Stimulated activated CD4-positive, alpha-beta T cell treated with anti-CD3 and anti-CD28 coated beads, Interleukin-12 subunit alpha, Interleukin-12 subunit beta, amount 100 ng/mL, for 24 hours (primary cell): ENCODE measurements around the gene MCRIP1.

Source experiments
- DNase-seq, 2 experiments: peaks; one replicate each; pipeline ENCODE4 v3.0.0-alpha.2; 2020; ENCODE audit warnings: low read depth in 2 of 2

The MCRIP1 gene

DNA sequence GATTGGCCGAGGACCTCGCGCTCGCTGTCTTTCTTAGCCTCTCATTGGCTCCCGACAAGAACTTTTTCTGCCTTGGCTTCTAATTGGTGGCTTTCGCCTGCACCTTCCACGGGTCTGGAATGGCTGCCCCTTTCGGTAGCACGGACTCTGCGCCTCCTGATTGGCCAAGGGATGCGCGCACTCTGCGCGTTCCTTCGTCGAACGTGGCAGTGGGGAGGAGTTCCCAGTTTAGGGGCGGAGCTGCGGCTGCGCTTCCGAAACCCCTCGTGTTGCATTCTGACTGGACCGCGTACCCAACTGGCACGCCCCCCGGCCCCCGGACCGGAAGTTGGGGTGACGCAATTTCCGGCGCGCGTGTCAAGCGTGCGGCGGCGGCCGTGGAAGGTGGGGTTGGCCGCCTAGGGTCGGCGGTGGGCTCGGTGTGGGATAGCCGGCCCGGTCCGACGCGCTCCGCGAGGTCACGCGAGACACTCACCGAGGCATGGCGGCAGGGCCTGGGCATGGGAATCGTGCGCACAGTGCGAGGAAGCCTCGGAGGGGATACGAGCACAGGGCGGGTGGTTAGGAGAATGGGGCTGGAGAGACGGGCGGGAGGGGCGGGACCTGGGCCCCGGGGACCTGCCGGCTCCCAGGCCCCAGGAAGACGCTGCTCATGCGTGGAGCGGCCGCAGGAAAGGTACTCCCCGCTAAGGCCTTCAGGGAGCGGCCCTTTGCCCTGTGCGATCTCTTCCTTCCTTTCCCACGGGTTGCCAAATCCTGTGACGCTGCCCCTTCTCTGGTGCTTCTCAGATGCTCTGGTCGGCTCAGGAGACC lies 27.9 kb upstream of the MCRIP1 start:
- peak; percentile 98 for DNase-seq

DNA sequence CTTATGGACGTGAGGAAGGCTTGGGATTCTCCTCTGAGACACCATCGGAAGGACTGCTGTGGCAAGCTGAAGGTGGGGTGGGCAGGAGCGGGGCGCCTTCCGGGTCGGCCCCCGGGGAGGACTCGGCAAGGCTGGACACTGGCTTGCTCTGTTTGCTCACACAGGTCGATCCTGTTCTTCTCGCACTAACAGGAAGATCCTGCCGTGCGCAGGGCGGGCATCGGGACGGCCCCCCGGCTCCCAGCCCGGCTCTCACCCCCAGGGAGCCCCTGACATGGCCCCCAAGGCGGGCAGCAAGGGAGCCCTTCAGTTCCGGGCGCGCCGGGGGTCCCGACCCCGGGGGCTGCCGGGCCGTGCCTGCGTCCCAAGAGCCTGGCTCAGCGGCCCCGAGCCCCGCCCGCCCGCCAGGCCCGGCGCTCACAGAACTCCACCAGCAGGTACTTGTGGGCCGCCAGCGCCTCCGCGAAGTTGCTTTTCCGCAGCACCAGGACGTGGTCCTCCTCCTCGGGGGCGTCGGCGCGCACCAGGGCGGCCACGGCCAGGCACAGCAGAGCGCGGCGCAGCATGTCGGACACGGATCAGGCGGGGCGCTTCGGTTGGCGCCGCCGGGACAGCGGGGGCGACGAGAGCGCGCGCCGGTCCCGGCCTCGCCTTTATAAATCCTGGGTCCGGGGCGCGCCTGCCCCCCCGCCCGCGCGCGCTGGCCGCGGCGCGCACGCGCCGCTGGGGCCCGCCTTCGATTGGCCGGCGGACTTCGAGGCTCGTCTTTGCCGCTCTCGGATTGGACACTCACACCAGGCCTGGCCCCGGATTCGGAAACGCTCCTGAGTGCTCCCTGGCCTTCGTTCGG lies 27.0 kb upstream of the MCRIP1 start, which contains the start of gene P4HB:
Gene P4HB (minus strand): TSS at position 630 of the 850 bp plus-strand sequence. CDS start 64 bp downstream, at position 566.
- peak in 1 of 2 experiments; percentile 95 for DNase-seq

DNA sequence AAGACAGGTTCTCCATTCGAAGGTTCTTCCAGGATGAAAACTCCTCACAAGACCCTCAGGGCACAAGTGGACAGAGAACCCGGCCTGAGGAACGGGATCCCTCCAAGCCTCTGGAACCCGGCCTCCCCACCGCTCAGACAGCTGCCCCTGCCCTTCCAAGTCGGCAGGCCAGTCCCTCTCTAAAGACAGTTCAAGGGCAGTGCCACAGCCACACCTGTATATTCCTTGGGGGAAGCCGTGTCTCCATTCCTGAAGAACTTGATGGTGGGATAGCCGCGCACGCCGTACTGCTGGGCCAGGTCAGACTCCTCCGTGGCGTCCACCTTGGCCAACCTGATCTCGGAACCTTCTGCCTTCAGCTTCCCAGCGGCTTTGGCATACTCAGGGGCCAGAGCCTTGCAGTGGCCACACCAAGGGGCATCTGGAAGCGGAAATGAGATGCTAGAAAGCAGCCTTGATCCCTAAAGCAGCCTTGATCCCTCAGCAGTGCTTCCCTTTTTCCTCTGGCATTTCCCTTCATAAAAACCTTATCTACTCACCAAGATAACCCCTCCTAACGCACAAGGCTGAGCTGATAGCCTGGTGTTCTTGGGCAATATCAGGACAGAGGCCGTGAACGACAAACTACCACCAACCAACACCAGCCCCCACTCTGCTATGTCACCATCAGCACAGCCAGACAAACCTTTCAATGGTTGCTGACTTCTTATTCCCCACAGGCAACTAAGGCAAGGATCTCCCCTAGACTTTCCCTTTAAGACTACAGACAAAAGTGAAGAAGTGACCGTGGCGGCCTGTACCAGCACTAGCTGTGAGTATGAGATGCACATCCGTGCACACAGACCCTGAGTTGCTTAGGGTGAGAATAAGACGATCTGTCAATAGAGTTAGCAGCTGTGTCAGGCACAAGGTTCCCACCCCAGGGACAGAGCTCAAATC lies 26.1 kb upstream of the MCRIP1 start:
- DNase-seq, result no peak

DNA sequence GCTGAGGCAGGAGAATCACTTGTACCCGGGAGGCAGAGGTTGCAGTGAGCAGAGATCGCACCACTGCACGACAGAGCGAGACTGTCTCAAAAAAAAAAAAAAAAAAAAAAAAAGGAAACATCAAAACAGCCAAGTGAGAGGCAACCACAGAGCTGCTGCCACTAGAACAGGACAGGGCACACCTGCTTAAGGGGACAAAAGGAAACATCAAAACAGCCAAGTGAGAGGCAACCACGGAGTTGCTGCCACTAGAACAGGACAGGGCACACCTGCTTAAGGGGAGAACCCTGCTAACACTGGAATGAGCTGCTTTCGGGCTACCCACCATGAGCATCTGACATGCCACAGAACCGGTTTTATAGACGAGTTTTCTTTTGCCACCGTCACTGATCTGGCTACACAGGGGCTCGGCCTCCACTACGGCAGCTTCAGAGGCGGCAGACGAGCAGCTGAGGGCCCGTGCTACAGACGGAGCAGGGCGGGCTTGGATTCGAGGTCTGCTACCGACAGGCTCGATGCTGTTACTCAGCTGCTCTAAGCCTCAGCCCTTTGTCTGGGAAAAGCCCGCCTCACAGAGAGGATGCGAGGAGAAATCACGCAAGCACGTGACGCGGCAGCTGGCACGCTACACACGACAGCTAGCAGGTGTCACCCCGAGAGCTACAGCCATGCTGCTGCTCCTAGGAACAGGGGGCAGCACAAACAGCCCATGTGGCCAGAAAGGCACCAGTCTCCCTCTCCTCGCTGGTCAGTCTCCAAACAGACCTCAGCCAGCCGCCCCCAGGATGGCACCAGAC lies 25.3 kb upstream of the MCRIP1 start:
- no peak for DNase-seq

DNA sequence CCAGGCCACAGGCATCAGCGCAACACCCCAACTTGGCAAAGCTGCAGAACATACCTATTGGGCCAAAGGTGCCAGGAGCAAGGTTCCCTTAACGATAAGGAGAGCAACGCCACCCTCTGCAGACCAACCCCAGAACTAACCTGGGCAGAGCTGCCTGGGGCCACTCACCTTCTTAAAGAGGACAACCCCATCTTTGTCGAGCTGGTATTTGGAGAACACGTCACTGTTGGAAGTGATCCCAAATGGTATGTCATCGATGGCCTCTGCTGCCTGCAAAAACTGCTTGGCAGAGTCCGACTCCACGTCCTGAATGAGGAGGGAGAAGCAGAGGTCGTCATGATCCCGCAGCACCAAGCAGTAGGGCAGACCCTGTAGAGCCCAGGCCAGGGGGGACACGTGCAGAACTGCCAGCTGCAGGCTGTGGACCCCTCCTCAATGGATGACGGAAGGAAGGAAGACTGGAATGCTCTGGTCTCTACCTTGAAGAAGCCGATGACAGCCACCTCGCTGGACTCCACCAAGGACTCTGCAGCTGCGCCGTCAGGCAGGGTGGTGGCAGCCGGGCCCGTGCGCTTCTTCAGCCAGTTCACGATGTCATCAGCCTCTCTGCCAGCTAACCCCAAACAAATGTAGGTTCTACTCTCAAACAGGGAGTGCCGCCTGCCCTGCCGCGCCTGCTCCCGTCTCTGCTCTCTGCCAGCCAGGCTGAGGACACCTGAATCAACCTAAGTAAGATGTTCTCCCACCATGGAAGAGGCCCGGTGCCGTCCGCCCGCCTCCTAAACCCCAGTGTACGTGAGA lies 22.1 kb upstream of the MCRIP1 start:
- no peak for DNase-seq

DNA sequence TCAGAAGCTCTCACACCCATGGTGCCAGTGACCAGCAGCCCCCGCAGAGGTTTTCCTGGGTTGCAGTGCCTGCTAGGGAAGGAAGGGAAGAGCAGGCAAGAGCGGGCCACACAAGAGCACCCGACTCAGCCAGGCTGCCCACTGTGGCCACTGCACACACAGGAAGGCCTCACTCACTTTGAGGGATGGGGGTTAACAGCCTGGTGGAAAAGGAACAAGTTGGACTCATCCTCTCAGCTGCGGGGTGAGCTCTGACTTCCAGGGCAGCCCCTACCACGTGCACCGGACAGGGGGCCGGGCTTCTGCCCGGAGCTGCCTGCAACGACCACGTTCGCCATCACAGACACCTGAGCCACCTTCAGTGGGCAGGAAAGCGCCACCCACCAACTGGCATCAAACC lies 19.1 kb upstream of the MCRIP1 start:
- DNase-seq, result no peak

DNA sequence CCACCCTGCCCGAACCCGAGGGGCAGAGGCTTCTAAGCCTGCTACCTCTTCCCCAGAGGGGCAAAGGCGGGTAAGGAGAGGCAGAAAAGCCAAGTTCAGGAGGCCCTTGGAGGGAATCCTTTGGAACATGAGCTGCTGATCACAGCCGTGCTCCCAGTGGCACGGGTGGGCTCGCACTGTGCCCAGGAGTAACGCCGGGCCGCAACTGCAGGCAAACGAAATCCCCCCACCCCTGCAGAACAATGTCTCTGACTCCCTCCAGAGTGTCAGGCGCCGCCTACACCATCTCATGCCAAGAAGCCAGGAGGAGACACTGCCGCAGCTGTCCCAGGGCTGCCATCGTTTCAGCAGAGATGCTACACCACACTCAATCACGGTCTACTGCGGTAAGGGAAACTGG lies 18.3 kb upstream of the MCRIP1 start:
- no peak for DNase-seq

DNA sequence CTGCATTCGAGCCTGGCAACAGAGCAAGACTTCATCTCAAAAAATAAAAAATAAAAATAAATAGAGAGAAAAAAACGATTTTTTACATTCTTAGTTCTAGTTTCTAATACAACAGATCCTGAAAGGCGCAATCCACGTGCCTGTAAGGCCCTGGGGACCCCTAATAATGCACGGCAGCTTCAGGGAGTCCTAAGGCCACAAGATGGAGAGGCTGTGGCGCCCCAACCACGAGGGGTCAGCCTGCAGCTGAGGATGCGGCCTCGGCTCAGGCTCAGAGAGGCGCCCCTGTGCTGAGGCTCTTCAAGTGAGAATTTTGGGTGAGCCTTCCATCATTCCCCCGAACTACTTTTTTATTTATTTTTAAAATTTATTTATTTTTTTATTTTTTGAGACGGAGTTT lies 16.4 kb upstream of the MCRIP1 start:
- no peak for DNase-seq

DNA sequence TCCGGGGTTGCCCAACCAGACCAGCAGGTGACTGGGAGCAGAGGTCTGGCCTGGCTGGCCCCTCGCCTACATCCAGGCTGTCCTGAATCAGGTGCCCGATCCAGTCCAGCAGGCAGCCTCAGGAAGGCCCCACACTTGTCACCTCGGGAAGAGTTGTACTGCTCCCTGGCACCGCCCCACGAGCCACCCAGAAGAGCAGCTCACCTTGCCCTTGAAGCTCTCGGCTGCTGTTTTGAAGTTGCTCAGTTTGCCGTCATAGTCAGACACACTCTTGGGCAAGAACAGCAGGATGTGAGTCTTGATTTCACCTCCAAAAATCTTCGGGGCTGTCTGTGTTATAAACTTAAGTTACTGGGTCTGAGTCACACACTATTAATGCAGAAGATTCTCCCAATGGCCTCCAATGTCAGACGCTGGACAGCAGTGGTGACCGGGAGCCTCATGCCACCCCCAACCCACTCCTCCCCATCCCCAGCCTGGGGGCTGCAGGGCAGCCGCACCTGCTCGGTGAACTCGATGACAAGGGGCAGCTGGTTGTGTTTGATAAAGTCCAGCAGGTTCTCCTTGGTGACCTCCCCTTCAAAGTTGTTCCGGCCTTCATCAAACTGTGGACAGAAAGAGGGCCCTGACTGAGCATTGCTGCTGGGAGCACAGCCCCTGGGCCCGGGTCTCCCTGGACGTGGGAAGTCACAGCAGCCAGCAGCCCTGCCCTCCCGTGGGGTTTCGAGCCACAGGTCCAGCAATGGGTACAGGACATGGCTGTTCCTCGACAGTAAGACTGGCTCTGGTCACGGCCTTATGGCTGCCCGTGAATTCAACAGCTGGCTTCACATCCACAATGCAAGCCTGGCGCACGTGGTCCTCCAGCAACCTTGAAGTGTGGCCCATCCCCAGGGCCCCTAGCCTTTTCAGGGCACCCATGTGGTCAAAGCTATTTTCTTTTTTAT lies 13.9 kb upstream of the MCRIP1 start:
- DNase-seq, result no peak

DNA sequence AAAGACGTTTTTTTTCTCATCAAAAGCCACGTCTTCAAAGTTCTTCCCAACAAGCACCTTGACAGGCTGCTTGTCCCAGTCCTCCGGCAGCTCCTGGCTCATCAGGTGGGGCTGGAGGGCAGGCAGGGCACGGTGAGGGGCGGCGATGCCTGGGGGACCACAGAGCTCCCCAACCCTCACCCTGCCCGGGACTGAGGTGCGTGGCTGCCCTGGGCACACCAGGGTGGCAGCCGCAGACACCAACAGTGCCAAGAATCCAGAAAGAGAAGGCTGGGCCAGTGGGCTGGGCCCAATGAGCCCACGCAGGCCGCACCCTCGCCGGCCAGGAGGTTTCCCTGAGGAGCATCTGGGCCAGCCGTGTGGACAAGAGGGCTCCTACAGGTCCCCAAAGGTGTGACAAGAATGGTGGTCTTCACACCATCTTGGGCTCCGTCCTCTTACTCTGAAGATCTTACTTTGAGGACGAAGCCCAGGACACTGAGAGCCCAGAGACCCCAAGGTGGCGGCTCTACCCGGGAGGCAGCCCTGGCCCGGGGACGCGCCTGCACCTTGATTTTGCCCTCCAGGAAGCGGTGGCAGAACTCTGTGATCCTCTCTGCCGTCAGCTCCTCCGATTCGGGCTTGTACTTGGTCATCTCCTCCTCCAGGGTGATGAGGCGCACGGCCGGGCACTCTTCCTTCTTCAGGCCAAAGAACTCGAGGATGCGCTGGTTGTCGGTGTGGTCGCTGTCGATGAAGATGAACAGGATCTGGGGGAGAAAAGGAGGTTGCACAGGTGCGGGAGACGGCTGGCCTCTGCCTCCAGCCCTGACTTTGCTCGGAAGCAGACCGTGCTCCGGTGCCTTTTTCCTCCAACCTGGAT lies 13.0 kb upstream of the MCRIP1 start:
- no peak for DNase-seq

DNA sequence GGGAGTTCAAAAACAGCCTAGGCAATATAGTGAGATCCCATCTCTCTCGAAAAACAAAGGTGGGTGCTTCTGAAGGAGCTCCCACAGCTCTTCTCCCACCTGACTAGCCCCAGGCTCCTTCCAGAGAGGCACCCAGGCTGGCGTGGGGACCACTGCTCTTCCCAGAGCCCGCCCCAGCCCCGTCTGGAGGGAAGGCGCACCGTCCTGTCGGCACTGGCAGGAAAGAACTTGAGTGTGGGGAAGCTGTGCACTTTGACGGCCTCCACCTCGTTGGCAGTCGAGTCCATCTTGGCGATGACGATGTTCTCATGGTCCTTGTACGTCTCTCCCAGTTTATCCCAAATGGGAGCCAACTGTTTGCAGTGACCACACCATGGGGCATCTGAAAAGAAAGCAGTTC lies 12.3 kb upstream of the MCRIP1 start:
- no peak for DNase-seq

DNA sequence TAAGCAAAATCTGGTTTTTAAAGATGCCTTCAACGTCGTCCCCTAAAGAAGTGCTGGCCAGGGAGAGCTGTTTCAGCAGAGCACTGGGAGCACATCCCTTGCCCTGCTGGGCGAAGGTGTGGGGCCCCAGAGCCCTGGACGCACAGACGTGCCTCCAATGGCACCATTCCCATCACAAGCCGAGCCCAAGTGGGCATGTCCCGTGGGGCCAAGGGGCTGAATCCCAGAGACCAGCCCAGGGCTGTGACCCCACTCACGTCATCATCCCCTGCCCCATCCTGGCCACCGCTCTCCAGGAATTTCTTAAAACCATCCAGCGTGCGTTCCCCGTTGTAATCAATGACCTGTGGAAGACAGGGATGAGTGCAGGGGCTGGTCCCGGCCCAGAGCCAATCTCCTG lies 11.8 kb upstream of the MCRIP1 start:
- no peak for DNase-seq

DNA sequence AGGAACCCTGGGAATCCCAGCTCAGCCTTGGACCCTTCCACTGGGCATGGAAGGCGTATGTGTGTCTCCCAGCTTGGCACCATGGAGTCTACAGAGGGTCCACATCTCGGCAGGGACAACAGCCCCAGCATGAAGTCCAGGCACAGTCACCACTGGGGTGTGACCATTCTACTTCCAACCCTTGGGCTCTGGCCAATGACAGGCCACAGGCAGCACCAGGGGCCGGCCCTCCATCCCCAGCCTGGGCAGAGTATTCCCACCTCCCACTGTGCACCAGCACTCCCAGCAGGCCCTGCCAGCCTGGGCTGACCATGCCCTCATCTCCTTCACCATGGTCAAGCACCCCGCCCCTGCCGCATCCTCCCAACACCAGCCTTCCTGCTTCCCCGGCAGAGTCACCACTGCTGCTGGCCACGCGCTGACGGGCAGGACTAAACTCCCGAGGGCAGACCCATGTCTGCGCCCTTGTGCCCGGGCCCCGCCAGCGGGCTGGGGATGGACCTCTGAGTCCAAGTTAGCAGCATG lies 11.3 kb upstream of the MCRIP1 start:
- DNase-seq, result no peak

DNA sequence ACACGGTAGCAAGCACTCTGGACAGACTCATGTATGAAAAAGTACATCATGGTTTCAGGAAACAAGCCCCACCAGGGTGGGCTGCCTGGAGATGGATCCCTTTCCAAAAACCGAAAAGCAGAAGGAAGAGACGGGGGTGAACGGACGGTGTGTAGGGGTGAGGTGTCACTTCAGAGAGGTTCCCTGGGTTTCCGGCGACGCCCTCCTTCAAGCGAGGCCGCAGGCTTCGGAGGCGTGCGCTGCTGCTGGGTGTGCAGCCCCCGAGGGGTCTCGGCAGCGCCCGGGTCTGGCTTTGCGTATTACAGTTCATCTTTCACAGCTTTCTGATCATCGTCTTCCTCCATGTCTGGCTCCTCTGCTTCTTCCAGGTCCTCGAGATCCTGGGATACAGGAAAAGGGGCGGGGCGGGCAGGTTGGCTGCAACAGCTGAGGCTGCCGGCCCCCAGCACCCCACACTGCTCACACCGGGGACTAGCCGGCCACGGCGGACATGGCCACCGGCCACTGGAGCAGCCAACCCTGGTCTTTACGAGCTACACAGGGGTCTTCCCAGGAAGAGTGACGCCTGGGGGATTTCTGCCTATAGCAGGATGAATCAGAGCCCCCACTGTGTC lies 10.7 kb upstream of the MCRIP1 start:
- DNase-seq, result no peak

DNA sequence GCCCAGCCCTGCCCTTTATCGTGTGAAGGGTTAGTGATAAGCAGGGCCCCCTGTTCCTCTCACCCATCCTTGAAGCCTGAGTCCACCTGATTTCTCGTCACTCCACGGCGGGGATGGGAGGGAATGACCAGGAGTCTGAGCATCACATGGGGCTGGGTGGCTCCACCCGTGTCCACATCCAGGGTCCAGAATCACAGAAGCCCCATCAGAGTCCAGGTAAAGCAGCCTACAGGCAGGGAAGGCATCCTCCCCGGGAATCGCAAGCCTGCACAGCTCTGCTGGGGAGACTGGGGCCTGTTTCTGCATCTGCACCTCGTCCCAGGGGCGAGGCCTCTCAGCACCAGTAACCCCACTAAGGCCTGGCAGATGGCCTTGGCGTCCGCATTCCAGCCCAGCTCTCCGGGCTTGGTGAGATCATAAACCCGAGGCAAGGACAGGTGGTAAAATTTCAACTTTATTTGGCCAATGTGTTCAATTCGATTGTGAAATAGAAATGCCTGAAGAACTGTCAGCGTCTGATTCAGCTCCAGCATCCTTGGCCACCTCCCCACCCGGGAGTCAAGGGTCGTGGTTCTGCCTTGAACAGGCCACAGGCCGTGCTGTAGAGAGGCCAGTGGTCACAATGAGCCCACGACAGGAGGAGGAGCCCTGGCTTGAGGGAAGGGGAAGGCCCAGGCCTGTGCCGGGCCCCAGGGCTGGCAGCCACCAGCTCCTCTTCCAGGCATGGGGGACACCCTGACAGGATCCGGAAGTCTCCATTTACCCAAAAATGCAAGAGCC lies 9.8 kb upstream of the MCRIP1 start:
- DNase-seq, result no peak

DNA sequence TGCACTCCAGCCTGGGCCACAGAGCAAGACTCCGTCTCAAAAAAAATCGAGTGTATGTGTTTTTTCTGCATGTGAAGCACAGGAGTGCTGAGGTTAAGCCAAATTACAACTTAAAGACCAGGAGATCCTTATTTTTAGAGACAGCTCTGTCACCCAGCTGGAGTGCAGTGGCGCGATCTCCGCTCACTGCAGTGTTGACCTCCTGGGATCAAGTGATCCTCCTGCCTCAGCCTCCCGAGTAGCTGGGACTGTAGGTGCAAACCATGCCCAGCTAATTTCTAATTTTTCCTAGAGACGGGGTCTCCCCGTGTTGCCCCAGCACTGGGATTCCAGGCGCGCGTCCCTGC lies 9.3 kb upstream of the MCRIP1 start:
- no peak for DNase-seq

DNA sequence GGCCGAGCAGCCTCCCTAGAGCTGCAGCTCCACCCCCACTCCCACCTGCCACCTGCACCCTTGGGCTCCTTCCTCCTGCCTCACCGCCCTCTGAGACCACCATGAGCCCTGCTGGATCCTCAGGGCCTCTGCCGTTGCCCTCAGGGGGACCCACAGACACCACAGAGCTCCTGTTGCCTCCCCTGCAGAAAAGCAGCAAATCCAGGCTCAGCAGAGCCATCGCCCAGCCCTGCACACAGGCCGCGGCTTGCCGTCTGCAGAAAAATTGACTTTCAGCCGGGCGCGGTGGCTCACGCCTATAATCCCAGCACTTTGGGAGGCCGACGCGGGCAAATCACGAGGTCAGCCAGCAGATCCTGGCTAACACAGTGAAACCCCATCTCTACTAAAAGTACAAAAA lies 8.8 kb upstream of the MCRIP1 start:
- no peak for DNase-seq
